OCI-LY7 (cell line): Measurements from ENCODE around the gene PDE2A. TPM values are rescaled to one million over a fixed set of nuclear protein-coding genes. Genes with fewer than 3 reads are reported as not detected.

ENCODE experiments used
- BruUV-seq: library from RNA; stranded (reverse); fragments of 400-500 nt; replicated peaks from 2 replicates; lab custom pipeline; 2021; lab: Mats Ljungman, UMichigan
- CTCF ChIA-PET: fragments of 300-600 bp; sonication (Branson Sonifier 250); formaldehyde crosslinking; loops from one replicate; lab custom pipeline; 2022; ENCODE audit warnings: antibody characterized with exemption; ENCODE audit not compliant: unreplicated experiment; lab: Charles Lee
- POLR2A ChIA-PET: fragments of 300-600 bp; sonication (Branson Sonifier 250); formaldehyde crosslinking; loops from one replicate; lab custom pipeline; 2022; ENCODE audit warnings: antibody characterized with exemption; lab: Charles Lee
- DNase-seq: peaks from one replicate; pipeline ENCODE4 v3.0.0-alpha.2; 2015; ENCODE audit warnings: low spot score
- H2AFZ ChIP-seq: fragments of 200-600 bp; sonication (generic), shearing (Covaris generic); 2 replicates; pipeline ENCODE4 v1.6.1; 2014; ENCODE audit warnings: mild to moderate bottlenecking, antibody characterized with exemption, low read length, moderate library complexity
- H3K27ac ChIP-seq: fragments of 200-600 bp; sonication (generic); 2 replicates; pipeline ENCODE4 v1.5.1; 2014; ENCODE audit warnings: mixed run types, low read depth, mild to moderate bottlenecking, moderate library complexity, low read length, inconsistent platforms; ENCODE audit not compliant: poor library complexity, severe bottlenecking
- H3K36me3 ChIP-seq: fragments of 200-600 bp; sonication (generic); 2 replicates; pipeline ENCODE4 v1.6.1; 2014; ENCODE audit warnings: mild to moderate bottlenecking, antibody characterized with exemption, low read length, moderate library complexity, mixed read lengths; ENCODE audit not compliant: insufficient read depth
- H3K4me1 ChIP-seq: fragments of 200-600 bp; sonication (generic); 2 replicates; pipeline ENCODE4 v1.5.1; 2014; ENCODE audit warnings: mild to moderate bottlenecking, low read length; ENCODE audit not compliant: insufficient read depth, poor library complexity, severe bottlenecking
- H3K4me2 ChIP-seq: fragments of 200-600 bp; sonication (generic); 2 replicates; pipeline ENCODE4 v1.6.1; 2014; ENCODE audit warnings: mild to moderate bottlenecking, low read length
- H3K4me3 ChIP-seq: fragments of 200-600 bp; sonication (generic); 2 replicates; pipeline ENCODE4 v1.5.1; 2014; ENCODE audit warnings: mild to moderate bottlenecking, low read depth, low read length; ENCODE audit not compliant: poor library complexity, severe bottlenecking
- H3K79me2 ChIP-seq: fragments of 200-600 bp; sonication (generic); 2 replicates; pipeline ENCODE4 v1.6.1; 2016; ENCODE audit warnings: low read depth, mild to moderate bottlenecking, low read length, moderate library complexity, mixed read lengths; ENCODE audit not compliant: insufficient read depth
- H3K9me2 ChIP-seq: fragments of 200-600 bp; sonication (generic); 2 replicates; pipeline ENCODE4 v1.6.1; 2016; ENCODE audit warnings: mild to moderate bottlenecking, low read length, mixed read lengths; ENCODE audit not compliant: insufficient read depth
- H3K9me3 ChIP-seq: fragments of 200-600 bp; sonication (generic); 2 replicates; pipeline ENCODE4 v1.6.1; 2014; ENCODE audit warnings: mild to moderate bottlenecking, mixed run types, low read length, mixed read lengths
- H4K20me1 ChIP-seq: fragments of 200-600 bp; sonication (generic); 2 replicates; pipeline ENCODE4 v1.6.1; 2014; ENCODE audit warnings: mild to moderate bottlenecking, antibody characterized with exemption, low read length, moderate library complexity, mixed read lengths; ENCODE audit not compliant: insufficient read depth
- CTCF ChIP-seq: fragments of 200-600 bp; sonication (generic); conservative IDR thresholded peaks from 2 replicates; pipeline ENCODE4 v1.5.1; 2014; ENCODE audit warnings: mild to moderate bottlenecking, antibody characterized with exemption, low read length, moderate library complexity, mixed read lengths
- EZH2phosphoT487 ChIP-seq: fragments of 200-600 bp; sonication (generic); IDR thresholded peaks from 2 replicates; pipeline ENCODE4 v1.6.1; 2018; ENCODE audit warnings: low read depth, borderline replicate concordance, mild to moderate bottlenecking, mixed run types, antibody characterized with exemption, low read length, moderate library complexity, mixed read lengths
- intact Hi-C: fragments of 100-400 bp; cut with micrococcal nuclease; formaldehyde crosslinking; loops from one replicate; pipeline ENCODE4 v1.10.0; 2022; ENCODE audit not compliant: unreplicated experiment
- total RNA-seq, 2 experiments: library from RNA; depleted of rRNA in 1 of 2; stranded (reverse); fragments of >200 nt in 1 of 2; shearing (Covaris generic) in 1 of 2; gene quantifications; 2 replicates each; pipeline ENCODE4 v1.2.3, GENCODE V29; 2014 to 2022

The PDE2A gene
- total RNA-seq, 2 experiments from 2014 or later, result 0.68 TPM; not detected in 1

- no peak overlapping the region for H3K27ac ChIP-seq
- H2AFZ ChIP-seq, result no peak overlapping the region
- POLR2A ChIA-PET, result no interaction called here
- TF ChIP-seq EZH2phosphoT487 (no peak), CTCF (no peak)
- CTCF ChIA-PET, result no interaction called here
- H3K9me2 ChIP-seq, result no peaks in the 10 kb centered on the region
- no peaks in the 10 kb centered on the region for H3K4me1 ChIP-seq
- no TSS peak for BruUV-seq
- no peaks in the 10 kb centered on the region for H4K20me1 ChIP-seq
- peaks cover 68% of the 10 kb centered on the region for H3K36me3 ChIP-seq
- intact Hi-C loops, result no loop called here
- H3K79me2 ChIP-seq, result no peaks in the 10 kb centered on the region
- DNase-seq, result no peak
- H3K4me2 ChIP-seq, result no peak overlapping the region
- no peaks in the 10 kb centered on the region for H3K9me3 ChIP-seq
- H3K4me3 ChIP-seq, result no peak overlapping the region
These were observed 35.4 kb upstream of the PDE2A start for GRCh38 chr11:72709478-72710238.

- no peak for TF ChIP-seq CTCF
- no peak for TF ChIP-seq EZH2phosphoT487
- H2AFZ ChIP-seq, result no peak overlapping the region
- intact Hi-C loops, result no loop called here
- DNase-seq, result no peak
- H3K9me2 ChIP-seq, result no peaks in the 10 kb centered on the region
- peaks cover 80% of the 10 kb centered on the region for H3K36me3 ChIP-seq
- H3K4me3 ChIP-seq, result no peak overlapping the region
- no peaks in the 10 kb centered on the region for H4K20me1 ChIP-seq
- no peaks in the 10 kb centered on the region for H3K4me1 ChIP-seq
- BruUV-seq, result no TSS peak
- CTCF ChIA-PET, result no interaction called here
- POLR2A ChIA-PET, result interaction anchor here (0.6 kb wide), 1 partner anchor 9 kb away, joined by 3 read pairs; no protein-coding TSS in a partner anchor
- H3K27ac ChIP-seq, result no peak overlapping the region
- H3K79me2 ChIP-seq, result no peaks in the 10 kb centered on the region
- H3K9me3 ChIP-seq, result no peaks in the 10 kb centered on the region
- no peak overlapping the region for H3K4me2 ChIP-seq
These were observed 32.8 kb upstream of the PDE2A start for GRCh38 chr11:72707032-72707431.

GRCh38 chr11:72706579-72706978 is 32.4 kb upstream of the PDE2A start:
- no peaks in the 10 kb centered on the region for H3K79me2 ChIP-seq
- no peaks in the 10 kb centered on the region for H3K9me3 ChIP-seq
- CTCF ChIA-PET, result no interaction called here
- H3K4me1 ChIP-seq, result no peaks in the 10 kb centered on the region
- no peaks in the 10 kb centered on the region for H3K9me2 ChIP-seq
- no peak overlapping the region for H3K27ac ChIP-seq
- no peak for TF ChIP-seq CTCF
- no peak for TF ChIP-seq EZH2phosphoT487
- BruUV-seq, result no TSS peak
- no peaks in the 10 kb centered on the region for H4K20me1 ChIP-seq
- intact Hi-C loops, result no loop called here
- H3K36me3 ChIP-seq, result peaks cover 85% of the 10 kb centered on the region
- no peak overlapping the region for H3K4me2 ChIP-seq
- no peak overlapping the region for H2AFZ ChIP-seq
- no peak for DNase-seq
- POLR2A ChIA-PET, result interaction anchor here (0.6 kb wide), 1 partner anchor 10 kb away, joined by 3 read pairs; no protein-coding TSS in a partner anchor
- no peak overlapping the region for H3K4me3 ChIP-seq
